ENCODE data around the gene SLC36A4. TPM values are rescaled to one million over a fixed set of nuclear protein-coding genes. Genes with fewer than 3 reads are reported as not detected.

SLC36A4 gene
- total and polyA plus RNA-seq, 2 of the 13 experiments (the other 11 are each of a cell fraction or from before 2014, with no cell fraction given), result 7.3 to 9.5 TPM

GRCh38 chr11:93155738-93156137 is 42.1 kb downstream of the SLC36A4 start:
- H4K20me1 ChIP-seq (ENCODE audit: insufficient read depth, low read length), result no peaks in the 10 kb centered on the region
- H3K4me1 ChIP-seq (ENCODE audit: insufficient read depth, low read length), result no peaks in the 10 kb centered on the region
- DNase-seq (ENCODE audit: low spot score) (no peak), ATAC-seq (no peak), FAIRE-seq (no peak)
- CTCF ChIA-PET (ENCODE audit: low intra/inter-chr PET ratio, low total read pairs), result no interaction called here
- no peaks in the 10 kb centered on the region for H3K9me3 ChIP-seq (ENCODE audit: low read length)
- no peak overlapping the region for H2AFZ ChIP-seq (ENCODE audit: low read length)
- no peak overlapping the region for H3K4me2 ChIP-seq (ENCODE audit: low read depth, low read length)
- H3K27me3 ChIP-seq (ENCODE audit: control insufficient read depth in 1 of 2, insufficient read depth in 2 of 2, low read length in 2 of 2), result no peaks in the 10 kb centered on the region
- POLR2A ChIA-PET, result no interaction called here
- H3K27ac ChIP-seq (ENCODE audit: extremely low read length, insufficient read depth, low read length), result no peak overlapping the region
- no peak overlapping the region for H3K4me3 ChIP-seq (replicated peaks in 1 of 3; ENCODE audit: insufficient read depth in 1 of 3, low read depth in 2 of 3, low read length in 3 of 3)
- no peaks in the 10 kb centered on the region for H3K79me2 ChIP-seq (ENCODE audit: insufficient read depth, low read length)
- in situ Hi-C loops (cut with HindIII; ENCODE audit: extremely low pct_ligation_motif_present, low pct_unique_long_range_greater_than_20kb) (loop anchor here (25.0 kb wide), 1 partner anchor 218 kb away; no protein-coding TSS in a partner anchor), intact Hi-C loops (cut with micrococcal nuclease; ENCODE audit: unreplicated experiment) (no loop called here)
- BruUV-seq (replicated peaks), result no TSS peak
- no peaks in the 10 kb centered on the region for H3K36me3 ChIP-seq (replicated peaks in 1 of 2; ENCODE audit: control insufficient read depth in 1 of 2, insufficient read depth in 2 of 2, low read length in 2 of 2)
- H3K9ac ChIP-seq (ENCODE audit: insufficient read depth, low read depth, low read length), result no peak overlapping the region
- 93% methylated on average over 3 of the region's 3 CpGs for WGBS (ENCODE audit: low lambda C conversion rate)
- TF ChIP-seq, protein P1, sequence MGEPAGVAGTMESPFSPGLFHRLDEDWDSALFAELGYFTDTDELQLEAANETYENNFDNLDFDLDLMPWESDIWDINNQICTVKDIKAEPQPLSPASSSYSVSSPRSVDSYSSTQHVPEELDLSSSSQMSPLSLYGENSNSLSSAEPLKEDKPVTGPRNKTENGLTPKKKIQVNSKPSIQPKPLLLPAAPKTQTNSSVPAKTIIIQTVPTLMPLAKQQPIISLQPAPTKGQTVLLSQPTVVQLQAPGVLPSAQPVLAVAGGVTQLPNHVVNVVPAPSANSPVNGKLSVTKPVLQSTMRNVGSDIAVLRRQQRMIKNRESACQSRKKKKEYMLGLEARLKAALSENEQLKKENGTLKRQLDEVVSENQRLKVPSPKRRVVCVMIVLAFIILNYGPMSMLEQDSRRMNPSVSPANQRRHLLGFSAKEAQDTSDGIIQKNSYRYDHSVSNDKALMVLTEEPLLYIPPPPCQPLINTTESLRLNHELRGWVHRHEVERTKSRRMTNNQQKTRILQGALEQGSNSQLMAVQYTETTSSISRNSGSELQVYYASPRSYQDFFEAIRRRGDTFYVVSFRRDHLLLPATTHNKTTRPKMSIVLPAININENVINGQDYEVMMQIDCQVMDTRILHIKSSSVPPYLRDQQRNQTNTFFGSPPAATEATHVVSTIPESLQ (CRISPR knock-in tag; conservative IDR thresholded peaks at IDR 0.05), result no peak
- TF ChIP-seq ZNF674 (CRISPR knock-in tag; IDR thresholded peaks at IDR 0.05; ENCODE audit: low read depth), result no peak

- DNase-seq (ENCODE audit: low spot score) (no peak), ATAC-seq (no peak), FAIRE-seq (no peak)
- H3K27ac ChIP-seq (ENCODE audit: extremely low read length, insufficient read depth, low read length), result no peak overlapping the region
- in situ Hi-C loops (cut with HindIII; ENCODE audit: extremely low pct_ligation_motif_present, low pct_unique_long_range_greater_than_20kb), result no loop called here
- WGBS (ENCODE audit: low lambda C conversion rate), result 91% methylated on average over 6 of the region's 6 CpGs
- no peaks in the 10 kb centered on the region for H3K4me1 ChIP-seq (ENCODE audit: insufficient read depth, low read length)
- no peaks in the 10 kb centered on the region for H3K9me3 ChIP-seq (ENCODE audit: low read length)
- H4K20me1 ChIP-seq (ENCODE audit: insufficient read depth, low read length), result no peaks in the 10 kb centered on the region
- H2AFZ ChIP-seq (ENCODE audit: low read length), result no peak overlapping the region
- H3K79me2 ChIP-seq (ENCODE audit: insufficient read depth, low read length), result no peaks in the 10 kb centered on the region
- no peaks in the 10 kb centered on the region for H3K36me3 ChIP-seq (replicated peaks in 1 of 2; ENCODE audit: control insufficient read depth in 1 of 2, insufficient read depth in 2 of 2, low read length in 2 of 2)
- no peak overlapping the region for H3K4me3 ChIP-seq (replicated peaks in 1 of 3; ENCODE audit: insufficient read depth in 1 of 3, low read depth in 2 of 3, low read length in 3 of 3)
- ChIA-PET POLR2A (no interaction called here), CTCF (ENCODE audit: low intra/inter-chr PET ratio, low total read pairs) (no interaction called here)
- no peak overlapping the region for H3K4me2 ChIP-seq (ENCODE audit: low read depth, low read length)
- H3K27me3 ChIP-seq (ENCODE audit: control insufficient read depth in 1 of 2, insufficient read depth in 2 of 2, low read length in 2 of 2), result no peaks in the 10 kb centered on the region; a peak in 1 of 5 replicates
- no peak overlapping the region for H3K9ac ChIP-seq (ENCODE audit: insufficient read depth, low read depth, low read length)
- no TSS peak for BruUV-seq (replicated peaks)
- intact Hi-C loops (cut with micrococcal nuclease; ENCODE audit: unreplicated experiment), result no loop called here
- no peak for TF ChIP-seq FOSL1 (CRISPR knock-in tag; IDR thresholded peaks at IDR 0.05; ENCODE audit: borderline replicate concordance)
- TF ChIP-seq EHMT2 (IDR thresholded peaks at IDR 0.05; ENCODE audit: borderline replicate concordance, low read depth, low read length), result no peak
- TF ChIP-seq ZBTB7B (CRISPR knock-in tag; IDR thresholded peaks at IDR 0.05), result no peak
- TF ChIP-seq, protein P2, sequence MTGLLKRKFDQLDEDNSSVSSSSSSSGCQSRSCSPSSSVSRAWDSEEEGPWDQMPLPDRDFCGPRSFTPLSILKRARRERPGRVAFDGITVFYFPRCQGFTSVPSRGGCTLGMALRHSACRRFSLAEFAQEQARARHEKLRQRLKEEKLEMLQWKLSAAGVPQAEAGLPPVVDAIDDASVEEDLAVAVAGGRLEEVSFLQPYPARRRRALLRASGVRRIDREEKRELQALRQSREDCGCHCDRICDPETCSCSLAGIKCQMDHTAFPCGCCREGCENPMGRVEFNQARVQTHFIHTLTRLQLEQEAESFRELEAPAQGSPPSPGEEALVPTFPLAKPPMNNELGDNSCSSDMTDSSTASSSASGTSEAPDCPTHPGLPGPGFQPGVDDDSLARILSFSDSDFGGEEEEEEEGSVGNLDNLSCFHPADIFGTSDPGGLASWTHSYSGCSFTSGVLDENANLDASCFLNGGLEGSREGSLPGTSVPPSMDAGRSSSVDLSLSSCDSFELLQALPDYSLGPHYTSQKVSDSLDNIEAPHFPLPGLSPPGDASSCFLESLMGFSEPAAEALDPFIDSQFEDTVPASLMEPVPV (CRISPR knock-in tag; IDR thresholded peaks at IDR 0.05), result no peak
- TF ChIP-seq SP2 (CRISPR knock-in tag; IDR thresholded peaks at IDR 0.05), result no peak
- no peak for TF ChIP-seq SNAPC2 (CRISPR knock-in tag; IDR thresholded peaks at IDR 0.05)
- no peak for TF ChIP-seq PRPF4 (IDR thresholded peaks at IDR 0.05; ENCODE audit: low read depth, low read length, poor library complexity, severe bottlenecking)
- TF ChIP-seq ZNF275 (CRISPR knock-in tag; IDR thresholded peaks at IDR 0.05; ENCODE audit: borderline replicate concordance), result no peak
- no peak for TF ChIP-seq ZNF580 (CRISPR knock-in tag; IDR thresholded peaks at IDR 0.05; ENCODE audit: borderline replicate concordance, low read depth)
- no peak for TF ChIP-seq MED1 (CRISPR knock-in tag; IDR thresholded peaks at IDR 0.05)
- no peak for TF ChIP-seq NR2C2 (CRISPR knock-in tag; IDR thresholded peaks at IDR 0.05; ENCODE audit: borderline replicate concordance)
- no peak for TF ChIP-seq ZNF678 (CRISPR knock-in tag; IDR thresholded peaks at IDR 0.05)
These were observed 52.3 kb downstream of the SLC36A4 start for GRCh38 chr11:93145390-93145915.

Data from HepG2 (cell line).